Peyer's patch (tissue), 4 donors: ENCODE results near the gene LAMC3. TPM values are rescaled to one million over a fixed set of nuclear protein-coding genes. Genes with fewer than 3 reads are reported as not detected.
"Not testable (repeated sequence)": the region's sequence is repeated elsewhere in the genome, so short reads cannot be mapped to it uniquely, and the experiment has no call there.

Experiments
- DNase-seq, 3 donors: peaks; one replicate each; pipeline ENCODE4 v3.0.0-alpha.2; 2017 to 2019
- H3K27ac ChIP-seq, 4 donors: fragments of 200-600 bp; sonication (generic); one replicate each; pipeline ENCODE4 v1.5.1; 2016 to 2019
- H3K27me3 ChIP-seq, 2 donors: fragments of 200-600 bp; sonication (generic); one replicate each; pipeline ENCODE4 v1.5.1; 2019
- H3K36me3 ChIP-seq, 3 donors: fragments of 200-600 bp; sonication (generic); one replicate each; pipeline ENCODE4 v1.5.1; 2016 to 2019
- H3K4me1 ChIP-seq, 4 donors: fragments of 200-600 bp; sonication (generic); one replicate each; pipeline ENCODE4 v1.5.1; 2016 to 2019
- H3K4me3 ChIP-seq, 4 donors: fragments of 200-600 bp; sonication (generic); 1 replicate in 3 of 4; 2 replicates in 1 of 4; pipeline ENCODE4 v1.5.1; 2016 to 2019; ENCODE audit warnings: mild to moderate bottlenecking in 1 of 4
- H3K9me3 ChIP-seq, 4 donors: fragments of 200-600 bp; sonication (generic); one replicate each; pipeline ENCODE4 v1.5.1; 2016 to 2019; ENCODE audit warnings: mild to moderate bottlenecking in 1 of 4
- POLR2A ChIP-seq, 2 donors: fragments of 450-650 bp; IDR thresholded peaks; one replicate each; pipeline ENCODE4 v1.5.1; 2017; ENCODE audit warnings: antibody characterized with exemption in 2 of 2, mild to moderate bottlenecking in 2 of 2, moderate library complexity in 2 of 2
- total RNA-seq, 4 donors: library from RNA; depleted of rRNA; stranded (reverse); fragments of >200 nt; gene quantifications; one replicate each; pipeline ENCODE4 v1.1.0, GENCODE V29; 2016
- TF ChIP-seq, protein P1 (sequence below), 6 experiments: fragments of 450-650 bp in 4 of 6; fragments of 200-600 bp in 2 of 6; sonication (generic) in 1 of 6; IDR thresholded peaks; one replicate each; pipeline ENCODE4 v1.5.1; 2017 to 2019; ENCODE audit warnings: antibody characterized with exemption in 6 of 6, mild to moderate bottlenecking in 3 of 6, moderate library complexity in 1 of 6

Gene LAMC3
- total RNA-seq, 4 donors from 2014 or later = 1.6 to 4.1 (median 3.9) TPM; not detected in 1

GRCh38 chr9:131112374-131113154 is 103.6 kb downstream of the LAMC3 start:
- H3K36me3 ChIP-seq = no peaks in the 10 kb centered on the region
- no peak for TF ChIP-seq POLR2A (IDR thresholded peaks at IDR 0.05)
- TF ChIP-seq, protein P1, sequence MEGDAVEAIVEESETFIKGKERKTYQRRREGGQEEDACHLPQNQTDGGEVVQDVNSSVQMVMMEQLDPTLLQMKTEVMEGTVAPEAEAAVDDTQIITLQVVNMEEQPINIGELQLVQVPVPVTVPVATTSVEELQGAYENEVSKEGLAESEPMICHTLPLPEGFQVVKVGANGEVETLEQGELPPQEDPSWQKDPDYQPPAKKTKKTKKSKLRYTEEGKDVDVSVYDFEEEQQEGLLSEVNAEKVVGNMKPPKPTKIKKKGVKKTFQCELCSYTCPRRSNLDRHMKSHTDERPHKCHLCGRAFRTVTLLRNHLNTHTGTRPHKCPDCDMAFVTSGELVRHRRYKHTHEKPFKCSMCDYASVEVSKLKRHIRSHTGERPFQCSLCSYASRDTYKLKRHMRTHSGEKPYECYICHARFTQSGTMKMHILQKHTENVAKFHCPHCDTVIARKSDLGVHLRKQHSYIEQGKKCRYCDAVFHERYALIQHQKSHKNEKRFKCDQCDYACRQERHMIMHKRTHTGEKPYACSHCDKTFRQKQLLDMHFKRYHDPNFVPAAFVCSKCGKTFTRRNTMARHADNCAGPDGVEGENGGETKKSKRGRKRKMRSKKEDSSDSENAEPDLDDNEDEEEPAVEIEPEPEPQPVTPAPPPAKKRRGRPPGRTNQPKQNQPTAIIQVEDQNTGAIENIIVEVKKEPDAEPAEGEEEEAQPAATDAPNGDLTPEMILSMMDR (IDR thresholded peaks at IDR 0.05) = no peak
- H3K4me1 ChIP-seq = no peaks in the 10 kb centered on the region
- H3K4me3 ChIP-seq = no peak overlapping the region
- H3K27me3 ChIP-seq = no peaks in the 10 kb centered on the region
- DNase-seq = no peak
- no peak overlapping the region for H3K27ac ChIP-seq
- H3K9me3 ChIP-seq = no peaks in the 10 kb centered on the region

- no peak for DNase-seq
- Histone ChIP-seq H3K27me3 (no peaks in the 10 kb centered on the region), H3K9me3 (no peaks in the 10 kb centered on the region), H3K4me1 (no peaks in the 10 kb centered on the region), H3K27ac (no peak overlapping the region), H3K36me3 (no peaks in the 10 kb centered on the region), H3K4me3 (no peak overlapping the region)
- no peak for TF ChIP-seq POLR2A (IDR thresholded peaks at IDR 0.05)
Measured at GRCh38 chr9:131113655-131114054, 104.7 kb downstream of the LAMC3 start.

DNA sequence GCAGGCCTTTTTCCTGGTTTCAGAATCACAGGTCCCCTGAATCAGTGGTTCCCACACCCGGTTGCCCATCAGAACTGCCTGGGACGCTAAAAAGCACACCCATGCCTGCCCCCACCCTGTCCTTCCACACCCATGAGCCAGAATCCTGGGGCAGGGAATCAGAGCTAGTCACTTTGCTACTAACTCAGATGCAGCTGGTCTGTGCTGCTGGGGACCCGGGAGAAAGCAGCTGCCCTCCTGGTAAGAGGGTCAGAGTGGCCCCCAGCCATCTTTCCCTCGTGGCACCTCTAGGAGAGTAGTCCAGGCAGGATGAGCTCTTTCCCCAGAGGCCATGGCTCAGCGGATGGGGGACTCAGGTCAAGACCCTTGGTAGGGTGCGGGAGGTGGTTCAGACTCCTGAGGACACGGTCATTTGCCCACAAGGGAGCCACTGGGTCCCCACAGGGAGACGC is 105.1 kb downstream of the LAMC3 start:
- no peaks in the 10 kb centered on the region for H3K4me1 ChIP-seq
- TF ChIP-seq POLR2A (IDR thresholded peaks at IDR 0.05) = no peak
- TF ChIP-seq, protein P1 (IDR thresholded peaks at IDR 0.05) = no peak
- H3K36me3 ChIP-seq = no peaks in the 10 kb centered on the region
- H3K27me3 ChIP-seq = no peaks in the 10 kb centered on the region
- H3K9me3 ChIP-seq = no peaks in the 10 kb centered on the region
- DNase-seq = no peak
- H3K27ac ChIP-seq = no peak overlapping the region
- H3K4me3 ChIP-seq = no peak overlapping the region

DNA sequence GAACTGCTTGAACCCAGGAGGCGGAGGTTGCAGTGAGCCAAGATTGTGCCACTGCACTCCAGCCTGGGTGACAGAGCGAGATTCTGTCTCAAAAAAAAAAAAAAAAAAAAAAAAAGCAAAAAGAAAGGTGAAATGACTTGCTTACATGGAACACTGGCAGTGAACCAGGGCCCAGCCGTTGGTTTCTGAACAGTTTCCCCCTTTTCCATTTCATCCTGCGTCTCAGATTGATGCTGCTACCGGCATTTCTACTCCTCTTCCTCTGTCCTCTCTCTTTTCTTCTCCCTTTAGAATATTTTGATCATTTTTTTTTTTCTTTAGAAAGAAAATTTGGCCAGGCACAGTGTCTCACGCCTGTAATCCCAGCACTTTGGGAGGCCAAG is 106.4 kb downstream of the LAMC3 start:
- not testable (repeated sequence) for H3K36me3 ChIP-seq, H3K27ac ChIP-seq, H3K4me1 ChIP-seq, H3K9me3 ChIP-seq, H3K27me3 ChIP-seq, H3K4me3 ChIP-seq, DNase-seq

GRCh38 chr9:131116281-131117120 is 107.5 kb downstream of the LAMC3 start:
- Histone ChIP-seq H3K36me3 (no peaks in the 10 kb centered on the region), H3K9me3 (no peaks in the 10 kb centered on the region), H3K4me3 (no peak overlapping the region), H3K4me1 (no peaks in the 10 kb centered on the region), H3K27ac (no peak overlapping the region), H3K27me3 (no peaks in the 10 kb centered on the region)
- no peak for DNase-seq
- no peak for TF ChIP-seq POLR2A (IDR thresholded peaks at IDR 0.05)
- TF ChIP-seq, protein P1 (IDR thresholded peaks at IDR 0.05) = no peak

- no peak overlapping the region for H3K27ac ChIP-seq
- no peaks in the 10 kb centered on the region for H3K27me3 ChIP-seq
- H3K9me3 ChIP-seq = no peaks in the 10 kb centered on the region
- TF ChIP-seq POLR2A (IDR thresholded peaks at IDR 0.05) = no peak
- TF ChIP-seq, protein P1 (IDR thresholded peaks at IDR 0.05) = no peak
- no peak overlapping the region for H3K4me3 ChIP-seq
- DNase-seq = no peak
- no peaks in the 10 kb centered on the region for H3K36me3 ChIP-seq
- no peaks in the 10 kb centered on the region for H3K4me1 ChIP-seq
Measured at GRCh38 chr9:131117121-131117761, 108.3 kb downstream of the LAMC3 start.
